Measurements from ENCODE around the gene PIAS2. TPM values are rescaled to one million over a fixed set of nuclear protein-coding genes. Genes with fewer than 3 reads are reported as not detected.
"Not testable (repeated sequence)": the region's sequence is repeated elsewhere in the genome, so short reads cannot be mapped to it uniquely, and the experiment has no call there.

PIAS2 gene
- 32.7 TPM for total RNA-seq

GRCh38 chr18:46917108-46917802, at the start of gene PIAS2, which contains the start of gene KATNAL2:
TSS of gene PIAS2 (minus strand) at chr18:46917507. CDS start at chr18:46917345, 162 bp downstream.
TSS of gene KATNAL2 (plus strand) at chr18:46917602. CDS start at chr18:46946873, 29,271 bp downstream.
- peak; percentile 86 for DNase-seq (ENCODE audit: low spot score)
- peak; percentile 96 for ATAC-seq
- intact Hi-C loops (cut with DNase I): no loop called here

- ATAC-seq; intact Hi-C loops (cut with DNase I); DNase-seq (ENCODE audit: low spot score): not testable (repeated sequence)
These were observed 49.0 kb upstream of the PIAS2 start for GRCh38 chr18:46966266-46966665.

- DNase-seq (ENCODE audit: low spot score); intact Hi-C loops (cut with DNase I): not testable (repeated sequence)
- ATAC-seq: peak; percentile 35
These were observed 47.4 kb upstream of the PIAS2 start for GRCh38 chr18:46964579-46965293.

- DNase-seq (ENCODE audit: low spot score); intact Hi-C loops (cut with DNase I): not testable (repeated sequence)
- peak; percentile 30 for ATAC-seq
These were observed 46.6 kb upstream of the PIAS2 start for GRCh38 chr18:46963656-46964578.

- no peak for ATAC-seq
- intact Hi-C loops (cut with DNase I): no loop called here
- DNase-seq (ENCODE audit: low spot score): no peak
These were observed 40.9 kb upstream of the PIAS2 start for GRCh38 chr18:46958209-46958608.

- intact Hi-C loops (cut with DNase I): no loop called here
- DNase-seq (ENCODE audit: low spot score) (no peak), ATAC-seq (no peak)
These were observed 35.9 kb upstream of the PIAS2 start for GRCh38 chr18:46953195-46953594.

- intact Hi-C loops (cut with DNase I): no loop called here
- no peak for DNase-seq (ENCODE audit: low spot score)
- ATAC-seq: no peak
These were observed 32.9 kb upstream of the PIAS2 start for GRCh38 chr18:46950064-46950656.

GRCh38 chr18:46946656-46947282, 29.5 kb upstream of the PIAS2 start:
- ATAC-seq (peak; percentile 96), DNase-seq (ENCODE audit: low spot score) (peak; percentile 80)
- intact Hi-C loops (cut with DNase I): no loop called here

GRCh38 chr18:46942646-46943045, 25.3 kb upstream of the PIAS2 start:
- ATAC-seq: no peak
- no peak for DNase-seq (ENCODE audit: low spot score)
- intact Hi-C loops (cut with DNase I): no loop called here

- no peak for ATAC-seq
- DNase-seq (ENCODE audit: low spot score): no peak
- intact Hi-C loops (cut with DNase I): no loop called here
These were observed 22.8 kb upstream of the PIAS2 start for GRCh38 chr18:46939998-46940571.

GRCh38 chr18:46939337-46939963, 22.1 kb upstream of the PIAS2 start:
- intact Hi-C loops (cut with DNase I): no loop called here
- ATAC-seq (peak; percentile 62), DNase-seq (ENCODE audit: low spot score) (no peak)

- no peak for ATAC-seq
- intact Hi-C loops (cut with DNase I): no loop called here
- DNase-seq (ENCODE audit: low spot score): no peak
These were observed 3.3 kb upstream of the PIAS2 start for GRCh38 chr18:46920653-46921052.

- DNase-seq (ENCODE audit: low spot score): no peak
- no peak for ATAC-seq
- intact Hi-C loops (cut with DNase I): no loop called here
These were observed 2.8 kb upstream of the PIAS2 start for GRCh38 chr18:46920067-46920466.

GRCh38 chr18:46917803-46918600, 695 bp upstream of the PIAS2 start:
- DNase-seq (ENCODE audit: low spot score): peak; percentile 64
- intact Hi-C loops (cut with DNase I): no loop called here
- peak; percentile 62 for ATAC-seq

GRCh38 chr18:46916551-46917107, 678 bp downstream of the PIAS2 start:
- no peak for DNase-seq (ENCODE audit: low spot score)
- intact Hi-C loops (cut with DNase I): no loop called here
- ATAC-seq: peak; percentile 18

GRCh38 chr18:46915800-46916550, 1.3 kb downstream of the PIAS2 start:
- intact Hi-C loops (cut with DNase I): no loop called here
- DNase-seq (ENCODE audit: low spot score): no peak
- no peak for ATAC-seq
